Kidney (tissue), 14 donors: ENCODE data around the gene COMMD7. TPM values are rescaled to one million over a fixed set of nuclear protein-coding genes. Genes with fewer than 3 reads are reported as not detected.
"Not testable (repeated sequence)": the region's sequence is repeated elsewhere in the genome, so short reads cannot be mapped to it uniquely, and the experiment has no call there.

Experiments
- DNase-seq, 5 donors: peaks; one replicate each; pipeline ENCODE4 v3.0.0-alpha.2; 2013 to 2020
- FAIRE-seq: peaks from 2 replicates; lab custom pipeline; 2012; peaks lifted over from hg19 to GRCh38; lab: Jason Lieb, UNC
- H3K27ac ChIP-seq, 2 donors: one replicate each; pipeline ENCODE4 v1.7.0; 2013; ENCODE audit warnings: low read depth in 2 of 2, low read length in 2 of 2, inconsistent platforms in 1 of 2
- H3K27me3 ChIP-seq: one replicate; pipeline ENCODE4 v1.7.1; 2013; ENCODE audit warnings: low read length, inconsistent platforms; ENCODE audit not compliant: control insufficient read depth, insufficient read depth
- H3K36me3 ChIP-seq, 3 donors: one replicate each; pipeline versions ENCODE4 v1.7.0 to v1.7.1; 2013; ENCODE audit warnings: low read length in 3 of 3, control low read depth in 1 of 3, inconsistent platforms in 1 of 3; ENCODE audit not compliant: insufficient read depth in 3 of 3, control insufficient read depth in 2 of 3
- H3K4me1 ChIP-seq, 3 donors: one replicate each; pipeline versions ENCODE4 v1.7.0 to v1.7.1; 2013; ENCODE audit warnings: low read length in 3 of 3, inconsistent platforms in 1 of 3, low read depth in 1 of 3; ENCODE audit not compliant: control insufficient read depth in 2 of 3, insufficient read depth in 2 of 3
- H3K4me3 ChIP-seq, 3 donors: one replicate each; pipeline versions ENCODE4 v1.7.0 to v1.8.1; 2013; ENCODE audit warnings: low read length in 3 of 3, control low read depth in 1 of 3, inconsistent platforms in 1 of 3
- H3K9ac ChIP-seq, 3 donors: one replicate each; pipeline versions ENCODE4 v1.7.0 to v1.7.1; 2013; ENCODE audit warnings: low read length in 3 of 3, control low read depth in 1 of 3, inconsistent platforms in 1 of 3
- H3K9me3 ChIP-seq, 3 donors: one replicate each; pipeline versions ENCODE4 v1.7.0 to v1.7.1; 2013; ENCODE audit warnings: low read length in 3 of 3, control low read depth in 1 of 3, inconsistent platforms in 1 of 3; ENCODE audit not compliant: control insufficient read depth in 2 of 3, insufficient read depth in 1 of 3
- CTCF ChIP-seq: IDR thresholded peaks from 3 replicates; pipeline ENCODE4 v1.5.1; 2012; ENCODE audit warnings: mild to moderate bottlenecking, moderate library complexity, borderline replicate concordance; ENCODE audit not compliant: insufficient read depth; ENCODE audit errors: extremely low read depth
- intact Hi-C: fragments of 100-400 bp; cut with DNase I; formaldehyde crosslinking; loops from one replicate; pipeline ENCODE4 v1.11.1; 2022
- polyA plus RNA-seq: library from polyadenylated mRNA; stranded (reverse); fragments of 350-450 nt; fragmentation: Illumina TruSeq; extraction: RNeasy Lipid Tissue Mini Kit (QIAGEN cat#74804); gene quantifications from one replicate; pipeline ENCODE4 v1.2.3, GENCODE V29; 2014; ENCODE audit warnings: low read depth, low replicate concordance; ENCODE audit not compliant: insufficient read depth
- total RNA-seq: library from RNA; stranded (reverse); fragmentation: NEBNext Ultra II Directional; extraction: Animal tissue kit (Norgen Biotek cat#: 25700); gene quantifications from one replicate; pipeline ENCODE4 v1.2.1, GENCODE V29; 2021
- donor health status: control.
- donor health status: control.
- donor health status: control.
- donor health status: control.
- donor health status: control.
- donor health status: DM: yes; HTN: yes; CAD: no.
- donor health status: Normal renal cell carcinoma (clear cell type).

Gene COMMD7
- total and polyA plus RNA-seq, 2 donors from 2014 or later = 45.8 to 99.2 TPM

GRCh38 chr20:32702706-32703425 lies 40.4 kb downstream of the COMMD7 start:
- DNase-seq = no peak
- no peak overlapping the region for H3K27ac ChIP-seq
- intact Hi-C loops = no loop called here
- H3K27me3 ChIP-seq = no peaks in the 10 kb centered on the region
- peaks cover 0 to 21% (median 12%) of the 10 kb centered on the region in 3 donors for H3K36me3 ChIP-seq
- no peaks in the 10 kb centered on the region for H3K4me1 ChIP-seq
- no peak overlapping the region for H3K9ac ChIP-seq
- TF ChIP-seq CTCF = no peak
- H3K4me3 ChIP-seq = no peak overlapping the region
- H3K9me3 ChIP-seq = no peaks in the 10 kb centered on the region
- no peak for FAIRE-seq

GRCh38 chr20:32697608-32698007 lies 45.7 kb downstream of the COMMD7 start:
- DNase-seq (no peak), FAIRE-seq (no peak)
- H3K9ac ChIP-seq = no peak overlapping the region
- H3K4me1 ChIP-seq = no peaks in the 10 kb centered on the region
- H3K27ac ChIP-seq = no peak overlapping the region
- H3K9me3 ChIP-seq = no peaks in the 10 kb centered on the region
- no peak overlapping the region for H3K4me3 ChIP-seq
- no peaks in the 10 kb centered on the region for H3K36me3 ChIP-seq
- H3K27me3 ChIP-seq = no peaks in the 10 kb centered on the region
- no peak for TF ChIP-seq CTCF
- intact Hi-C loops = no loop called here

GRCh38 chr20:32695089-32695488 lies 48.2 kb downstream of the COMMD7 start:
- Histone ChIP-seq H3K9me3 (no peaks in the 10 kb centered on the region), H3K4me1 (no peaks in the 10 kb centered on the region), H3K27ac (no peak overlapping the region), H3K4me3 (no peak overlapping the region), H3K27me3 (no peaks in the 10 kb centered on the region), H3K36me3 (no peaks in the 10 kb centered on the region), H3K9ac (no peak overlapping the region)
- intact Hi-C loops = no loop called here
- no peak for TF ChIP-seq CTCF
- DNase-seq = no peak
- FAIRE-seq = no peak

GRCh38 chr20:32688966-32689365 lies 54.3 kb downstream of the COMMD7 start:
- FAIRE-seq, H3K4me3 ChIP-seq, H3K4me1 ChIP-seq, H3K27me3 ChIP-seq, H3K36me3 ChIP-seq, H3K9me3 ChIP-seq, intact Hi-C loops, DNase-seq, H3K9ac ChIP-seq, H3K27ac ChIP-seq: not testable (repeated sequence)
